ENCODE data around the gene ALG8. TPM values are rescaled to one million over a fixed set of nuclear protein-coding genes. Genes with fewer than 3 reads are reported as not detected.
"Not testable (repeated sequence)": the region's sequence is repeated elsewhere in the genome, so short reads cannot be mapped to it uniquely, and the experiment has no call there.

Gene ALG8
- total RNA-seq, 1 experiment from 2014 or later: 188 TPM

GRCh38 chr11:78094250-78094649 is 45.2 kb downstream of the ALG8 start:
- intact Hi-C loops (cut with micrococcal nuclease; ENCODE audit: unreplicated experiment): loop anchor here (5.0 kb wide), 1 partner anchor 272 kb away; the partner anchor contains the start of genes AAMDC and RSF1

GRCh38 chr11:78086521-78087074 is 52.8 kb downstream of the ALG8 start:
- H3K36me3 ChIP-seq (ENCODE audit: control insufficient read depth, insufficient read depth, low read length); BruUV-seq (replicated peaks); CTCF ChIA-PET; intact Hi-C loops (cut with micrococcal nuclease; ENCODE audit: unreplicated experiment); H3K27me3 ChIP-seq (replicated peaks; ENCODE audit: control insufficient read depth, insufficient read depth, low read length); H3K27me3 Mint-ChIP-seq (ENCODE audit: insufficient read depth, unreplicated experiment); H3K4me3 ChIP-seq (ENCODE audit: low read depth, low read length); DNase-seq; POLR2A ChIA-PET; H3K4me3 Mint-ChIP-seq (ENCODE audit: unreplicated experiment): not testable (repeated sequence)
- Mint-ChIP-seq H3K27ac (ENCODE audit: unreplicated experiment) (peak overlapping the region; percentile 1), H3K36me3 (ENCODE audit: insufficient read depth, unreplicated experiment) (peaks cover 19% of the 10 kb centered on the region), H3K9me3 (ENCODE audit: unreplicated experiment) (peaks cover 19% of the 10 kb centered on the region), H3K4me1 (ENCODE audit: low read depth, unreplicated experiment) (peaks cover 25% of the 10 kb centered on the region)
- Histone ChIP-seq H3K9me3 (peaks cover 26% of the 10 kb centered on the region), H3K4me1 (peaks cover 20% of the 10 kb centered on the region)

More at GRCh38 chr11:78094250-78094649, 45.2 kb downstream of the ALG8 start:
- Histone ChIP-seq H3K4me1 (peaks cover 21% of the 10 kb centered on the region), H3K9me3 (peaks cover 28% of the 10 kb centered on the region), H3K36me3 (ENCODE audit: control insufficient read depth, insufficient read depth, low read length) (peaks cover 12% of the 10 kb centered on the region), H3K4me3 (ENCODE audit: low read depth, low read length) (no peak overlapping the region), H3K27me3 (replicated peaks; ENCODE audit: control insufficient read depth, insufficient read depth, low read length) (no peaks in the 10 kb centered on the region)
- BruUV-seq (replicated peaks): no TSS peak
- DNase-seq: no peak
- H3K4me1 Mint-ChIP-seq (ENCODE audit: low read depth, unreplicated experiment): peaks cover 32% of the 10 kb centered on the region
- H3K4me3 Mint-ChIP-seq (ENCODE audit: unreplicated experiment): no peak overlapping the region
- H3K36me3 Mint-ChIP-seq (ENCODE audit: insufficient read depth, unreplicated experiment): peaks cover 81% of the 10 kb centered on the region
- H3K27me3 Mint-ChIP-seq (ENCODE audit: insufficient read depth, unreplicated experiment): no peaks in the 10 kb centered on the region
- CTCF ChIA-PET: no interaction called here
- TF ChIP-seq CTCF (IDR thresholded peaks at IDR 0.05; ENCODE audit: insufficient read depth in 1 of 2, low read depth in 1 of 2, low read length in 1 of 2, severe bottlenecking in 1 of 2, unreplicated experiment in 1 of 2): no peak
- H3K27ac Mint-ChIP-seq (ENCODE audit: unreplicated experiment): no peak overlapping the region
- POLR2A ChIA-PET: no interaction called here
- H3K9me3 Mint-ChIP-seq (ENCODE audit: unreplicated experiment): peaks cover 17% of the 10 kb centered on the region

GRCh38 chr11:78085972-78086371 is 53.5 kb downstream of the ALG8 start:
- Histone ChIP-seq H3K27me3 (replicated peaks; ENCODE audit: control insufficient read depth, insufficient read depth, low read length) (no peaks in the 10 kb centered on the region), H3K4me3 (ENCODE audit: low read depth, low read length) (no peak overlapping the region), H3K4me1 (peaks cover 19% of the 10 kb centered on the region), H3K36me3 (ENCODE audit: control insufficient read depth, insufficient read depth, low read length) (no peaks in the 10 kb centered on the region), H3K9me3 (peaks cover 20% of the 10 kb centered on the region)
- no peak for DNase-seq
- no peak for TF ChIP-seq CTCF (IDR thresholded peaks at IDR 0.05; ENCODE audit: insufficient read depth in 1 of 2, low read depth in 1 of 2, low read length in 1 of 2, severe bottlenecking in 1 of 2, unreplicated experiment in 1 of 2)
- Mint-ChIP-seq H3K4me1 (ENCODE audit: low read depth, unreplicated experiment) (peaks cover 29% of the 10 kb centered on the region), H3K4me3 (ENCODE audit: unreplicated experiment) (no peak overlapping the region), H3K27ac (ENCODE audit: unreplicated experiment) (no peak overlapping the region), H3K36me3 (ENCODE audit: insufficient read depth, unreplicated experiment) (peaks cover 13% of the 10 kb centered on the region), H3K27me3 (ENCODE audit: insufficient read depth, unreplicated experiment) (no peaks in the 10 kb centered on the region), H3K9me3 (ENCODE audit: unreplicated experiment) (peaks cover 20% of the 10 kb centered on the region)
- intact Hi-C loops (cut with micrococcal nuclease; ENCODE audit: unreplicated experiment): no loop called here
- ChIA-PET POLR2A (no interaction called here), CTCF (no interaction called here)
- BruUV-seq (replicated peaks): no TSS peak

- Histone ChIP-seq H3K4me1 (peaks cover 20% of the 10 kb centered on the region), H3K9me3 (peaks cover 17% of the 10 kb centered on the region)
- DNase-seq; POLR2A ChIA-PET; CTCF ChIA-PET; H3K36me3 Mint-ChIP-seq (ENCODE audit: insufficient read depth, unreplicated experiment); H3K27ac Mint-ChIP-seq (ENCODE audit: unreplicated experiment); H3K4me3 ChIP-seq (ENCODE audit: low read depth, low read length); H3K27me3 Mint-ChIP-seq (ENCODE audit: insufficient read depth, unreplicated experiment); intact Hi-C loops (cut with micrococcal nuclease; ENCODE audit: unreplicated experiment); BruUV-seq (replicated peaks); H3K27me3 ChIP-seq (replicated peaks; ENCODE audit: control insufficient read depth, insufficient read depth, low read length); H3K4me3 Mint-ChIP-seq (ENCODE audit: unreplicated experiment); H3K36me3 ChIP-seq (ENCODE audit: control insufficient read depth, insufficient read depth, low read length): not testable (repeated sequence)
- Mint-ChIP-seq H3K9me3 (ENCODE audit: unreplicated experiment) (peaks cover 21% of the 10 kb centered on the region), H3K4me1 (ENCODE audit: low read depth, unreplicated experiment) (peaks cover 19% of the 10 kb centered on the region)
These were observed 54.9 kb downstream of the ALG8 start for GRCh38 chr11:78084506-78084905.
